HFFc6 (cell line): ENCODE data around the gene CTAGE1. TPM values are rescaled to one million over a fixed set of nuclear protein-coding genes. Genes with fewer than 3 reads are reported as not detected.

ENCODE experiments used
- DNase-seq: peaks from one replicate; pipeline ENCODE4 v3.0.0-alpha.2; 2018
- H3K27ac Mint-ChIP-seq: 2 replicates; pipeline ENCODE4 v1.8.0; 2020; ENCODE audit warnings: mild to moderate bottlenecking, mixed read lengths
- H3K27me3 Mint-ChIP-seq: 2 replicates; pipeline ENCODE4 v1.8.0; 2021; ENCODE audit warnings: mild to moderate bottlenecking, moderate library complexity, mixed read lengths; ENCODE audit not compliant: insufficient read depth
- H3K36me3 Mint-ChIP-seq: 2 replicates; pipeline ENCODE4 v1.8.0; 2021; ENCODE audit warnings: low read depth, mixed read lengths
- H3K4me1 Mint-ChIP-seq: 2 replicates; pipeline ENCODE4 v1.8.0; 2020; ENCODE audit warnings: low read depth, mixed read lengths
- H3K4me3 Mint-ChIP-seq: 2 replicates; pipeline ENCODE4 v1.8.0; 2020; ENCODE audit warnings: mild to moderate bottlenecking, moderate library complexity, mixed read lengths
- H3K9me3 Mint-ChIP-seq: 2 replicates; pipeline ENCODE4 v1.8.0; 2020; ENCODE audit warnings: mild to moderate bottlenecking, mixed read lengths
- total RNA-seq, 6 experiments: library from RNA; stranded (reverse); fragmentation: NEBNext Ultra II Directional; extraction: Animal tissue kit (Norgen Biotek cat#: 25700); gene quantifications; 2 replicates in 1 of 6; 3 replicates in 5 of 6; pipeline ENCODE4 v1.2.3, GENCODE V29; 2021
- TF ChIP-seq, protein P1 (sequence below): fragments of 200-600 bp; sonication (generic); IDR thresholded peaks from 2 replicates; pipeline ENCODE4 v1.5.0; 2021; ENCODE audit warnings: antibody characterized with exemption, mild to moderate bottlenecking

Gene CTAGE1
- total RNA-seq, 6 experiments from 2014 or later: 0.11 to 0.30 (median 0.12) TPM

GRCh38 chr18:22434973-22435608 lies 17.4 kb upstream of the CTAGE1 start:
- Mint-ChIP-seq H3K27me3 (no peaks in the 10 kb centered on the region), H3K4me3 (peak overlapping the region; percentile 72), H3K9me3 (no peaks in the 10 kb centered on the region), H3K4me1 (peaks cover 63% of the 10 kb centered on the region), H3K36me3 (no peaks in the 10 kb centered on the region), H3K27ac (peak overlapping the region; percentile 81)
- TF ChIP-seq, protein P1, sequence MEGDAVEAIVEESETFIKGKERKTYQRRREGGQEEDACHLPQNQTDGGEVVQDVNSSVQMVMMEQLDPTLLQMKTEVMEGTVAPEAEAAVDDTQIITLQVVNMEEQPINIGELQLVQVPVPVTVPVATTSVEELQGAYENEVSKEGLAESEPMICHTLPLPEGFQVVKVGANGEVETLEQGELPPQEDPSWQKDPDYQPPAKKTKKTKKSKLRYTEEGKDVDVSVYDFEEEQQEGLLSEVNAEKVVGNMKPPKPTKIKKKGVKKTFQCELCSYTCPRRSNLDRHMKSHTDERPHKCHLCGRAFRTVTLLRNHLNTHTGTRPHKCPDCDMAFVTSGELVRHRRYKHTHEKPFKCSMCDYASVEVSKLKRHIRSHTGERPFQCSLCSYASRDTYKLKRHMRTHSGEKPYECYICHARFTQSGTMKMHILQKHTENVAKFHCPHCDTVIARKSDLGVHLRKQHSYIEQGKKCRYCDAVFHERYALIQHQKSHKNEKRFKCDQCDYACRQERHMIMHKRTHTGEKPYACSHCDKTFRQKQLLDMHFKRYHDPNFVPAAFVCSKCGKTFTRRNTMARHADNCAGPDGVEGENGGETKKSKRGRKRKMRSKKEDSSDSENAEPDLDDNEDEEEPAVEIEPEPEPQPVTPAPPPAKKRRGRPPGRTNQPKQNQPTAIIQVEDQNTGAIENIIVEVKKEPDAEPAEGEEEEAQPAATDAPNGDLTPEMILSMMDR: no peak
- peak; percentile 68 for DNase-seq

- H3K36me3 Mint-ChIP-seq: no peaks in the 10 kb centered on the region
- TF ChIP-seq, protein P1: no peak
- no peak overlapping the region for H3K4me3 Mint-ChIP-seq
- peak; percentile 15 for DNase-seq
- no peaks in the 10 kb centered on the region for H3K9me3 Mint-ChIP-seq
- H3K27me3 Mint-ChIP-seq: peaks cover 2% of the 10 kb centered on the region; the same call in 1 of the 2 replicates
- H3K4me1 Mint-ChIP-seq: peaks cover 52% of the 10 kb centered on the region
- peak overlapping the region; percentile 81 for H3K27ac Mint-ChIP-seq
Observed at GRCh38 chr18:22433956-22434355, 16.2 kb upstream of the CTAGE1 start.

DNA sequence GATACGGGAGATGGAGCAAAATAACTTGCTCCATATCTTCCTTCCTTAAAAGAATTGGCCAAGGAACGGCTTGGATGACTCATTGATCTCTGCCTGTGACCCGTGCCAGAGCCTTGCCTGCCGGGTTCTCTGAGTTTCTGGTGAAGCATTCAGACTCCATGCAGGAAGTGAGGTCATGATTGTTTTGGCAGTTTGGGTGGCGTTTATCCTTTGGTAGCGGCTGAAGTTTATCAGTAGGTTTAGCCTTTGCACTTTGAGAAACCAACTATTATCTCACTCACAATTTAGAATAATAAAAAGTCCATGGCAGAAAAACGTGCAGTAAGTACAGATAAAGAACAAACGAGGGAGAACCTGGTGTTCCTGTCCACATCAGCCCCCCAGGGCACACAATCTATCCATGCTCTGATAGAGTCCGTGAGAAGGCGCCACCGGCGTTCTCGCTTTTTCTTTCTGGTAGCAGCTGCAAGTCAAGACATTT lies 15.0 kb upstream of the CTAGE1 start:
- Mint-ChIP-seq H3K9me3 (no peaks in the 10 kb centered on the region), H3K36me3 (no peaks in the 10 kb centered on the region), H3K27me3 (peaks cover 2% of the 10 kb centered on the region; the same call in 1 of the 2 replicates), H3K4me1 (peaks cover 57% of the 10 kb centered on the region), H3K27ac (peak overlapping the region; percentile 76), H3K4me3 (peak overlapping the region; percentile 66)
- peak; percentile 90 for DNase-seq
- TF ChIP-seq, protein P1: no peak

- peaks cover 2% of the 10 kb centered on the region; the same call in 1 of the 2 replicates for H3K27me3 Mint-ChIP-seq
- TF ChIP-seq, protein P1: no peak
- no peak overlapping the region for H3K4me3 Mint-ChIP-seq
- H3K9me3 Mint-ChIP-seq: no peaks in the 10 kb centered on the region
- no peak for DNase-seq
- H3K27ac Mint-ChIP-seq: no peak overlapping the region
- H3K36me3 Mint-ChIP-seq: no peaks in the 10 kb centered on the region
- H3K4me1 Mint-ChIP-seq: peaks cover 40% of the 10 kb centered on the region
Observed at GRCh38 chr18:22429564-22429963, 11.8 kb upstream of the CTAGE1 start.

DNA sequence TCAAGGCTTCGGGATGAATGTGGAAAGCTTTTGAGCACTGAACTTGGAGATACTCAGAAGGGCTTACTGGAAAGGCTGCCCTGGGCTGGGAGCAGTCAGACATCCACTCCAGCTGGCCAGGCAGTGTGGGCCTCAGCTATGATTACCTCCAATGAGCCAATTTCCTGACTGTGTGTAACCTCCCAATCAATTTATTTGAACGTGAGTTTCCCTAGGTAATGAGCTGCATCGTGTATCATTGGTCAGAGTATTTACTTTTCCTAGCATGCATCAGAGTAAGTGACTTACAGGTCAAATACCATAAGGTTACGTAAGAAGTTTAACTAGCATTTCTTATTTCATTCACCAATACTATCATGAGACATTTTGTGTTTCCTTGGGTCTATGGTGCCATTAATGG lies 11.0 kb upstream of the CTAGE1 start:
- peaks cover 2% of the 10 kb centered on the region; the same call in 1 of the 2 replicates for H3K27me3 Mint-ChIP-seq
- DNase-seq: no peak
- no peaks in the 10 kb centered on the region for H3K36me3 Mint-ChIP-seq
- H3K27ac Mint-ChIP-seq: no peak overlapping the region
- H3K4me1 Mint-ChIP-seq: peaks cover 31% of the 10 kb centered on the region
- H3K9me3 Mint-ChIP-seq: no peaks in the 10 kb centered on the region
- TF ChIP-seq, protein P1: no peak
- no peak overlapping the region for H3K4me3 Mint-ChIP-seq
